ENCODE data around the gene PRMT5. TPM values are rescaled to one million over a fixed set of nuclear protein-coding genes. Genes with fewer than 3 reads are reported as not detected.

Gene PRMT5
- total RNA-seq, 1 donor from 2014 or later: 37.3 TPM

GRCh38 chr14:22908601-22909000 is 20.6 kb downstream of the PRMT5 start:
- DNase-seq: no peak
- Histone ChIP-seq H3K9me3 (no peaks in the 10 kb centered on the region), H3K36me3 (peaks cover 80% of the 10 kb centered on the region), H3K27me3 (ENCODE audit: low read depth) (no peaks in the 10 kb centered on the region), H3K4me3 (no peak overlapping the region), H3K4me1 (peaks cover 11% of the 10 kb centered on the region), H3K27ac (peak overlapping the region; percentile 21)
- ATAC-seq: no peak
- intact Hi-C loops (cut with DNase I): no loop called here
- no peak for TF ChIP-seq CTCF (IDR thresholded peaks at IDR 0.05)

DNA sequence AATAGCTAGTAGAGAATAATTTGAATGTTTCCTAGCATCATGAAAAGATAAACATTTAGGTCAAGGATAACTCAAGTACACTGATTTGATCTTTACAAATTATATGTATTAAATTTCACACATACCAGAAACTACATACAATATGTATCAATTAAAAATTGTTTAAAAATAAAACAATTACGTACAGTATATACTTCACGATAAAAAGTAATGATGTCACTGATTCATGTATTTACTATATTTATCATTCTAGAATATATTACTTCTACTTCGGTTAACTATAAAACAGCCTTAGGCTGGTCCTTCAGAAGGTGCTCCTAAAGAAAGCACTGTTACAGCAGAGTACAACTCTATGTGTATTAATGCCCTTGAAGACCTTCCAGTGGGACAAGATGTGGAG is 21.7 kb downstream of the PRMT5 start:
- no peaks in the 10 kb centered on the region for H3K9me3 ChIP-seq
- DNase-seq (no peak), ATAC-seq (no peak)
- no peak overlapping the region for H3K4me3 ChIP-seq
- H3K27ac ChIP-seq: no peak overlapping the region
- H3K4me1 ChIP-seq: peaks cover 11% of the 10 kb centered on the region
- intact Hi-C loops (cut with DNase I): no loop called here
- no peak for TF ChIP-seq CTCF (IDR thresholded peaks at IDR 0.05)
- no peaks in the 10 kb centered on the region for H3K27me3 ChIP-seq (ENCODE audit: low read depth)
- peaks cover 92% of the 10 kb centered on the region for H3K36me3 ChIP-seq

- TF ChIP-seq CTCF (IDR thresholded peaks at IDR 0.05): no peak
- Histone ChIP-seq H3K9me3 (no peaks in the 10 kb centered on the region), H3K27ac (no peak overlapping the region), H3K4me1 (peaks cover 6% of the 10 kb centered on the region), H3K4me3 (no peak overlapping the region), H3K36me3 (peaks cover 98% of the 10 kb centered on the region), H3K27me3 (ENCODE audit: low read depth) (no peaks in the 10 kb centered on the region)
- intact Hi-C loops (cut with DNase I): no loop called here
- DNase-seq (no peak), ATAC-seq (no peak)
Observed at GRCh38 chr14:22906073-22906472, 23.1 kb downstream of the PRMT5 start.

DNA sequence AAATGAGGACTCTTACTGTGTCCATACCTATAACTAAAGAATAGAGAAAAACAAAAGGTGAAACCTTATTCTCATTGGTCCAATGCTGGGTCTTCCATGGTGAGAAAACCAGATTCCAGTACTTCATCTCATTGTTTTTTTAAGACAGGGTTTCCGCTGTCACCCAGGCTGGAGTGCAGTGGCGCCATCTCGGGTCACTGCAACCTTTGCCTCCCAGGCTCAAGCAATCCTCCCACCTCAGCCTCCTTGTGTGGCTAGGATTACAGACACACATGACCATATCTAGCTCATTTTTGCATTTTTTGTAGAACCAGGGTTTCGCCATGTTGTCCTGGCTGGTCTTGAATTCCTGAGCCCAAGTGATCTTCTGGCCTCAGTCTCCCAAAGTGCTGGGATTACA is 23.5 kb downstream of the PRMT5 start:
- H3K9me3 ChIP-seq: no peaks in the 10 kb centered on the region
- no peak for DNase-seq
- peaks cover 6% of the 10 kb centered on the region for H3K4me1 ChIP-seq
- H3K4me3 ChIP-seq: no peak overlapping the region
- no peak overlapping the region for H3K27ac ChIP-seq
- peaks cover 98% of the 10 kb centered on the region for H3K36me3 ChIP-seq
- ATAC-seq: no peak
- TF ChIP-seq CTCF (IDR thresholded peaks at IDR 0.05): no peak
- intact Hi-C loops (cut with DNase I): no loop called here
- H3K27me3 ChIP-seq (ENCODE audit: low read depth): no peaks in the 10 kb centered on the region

DNA sequence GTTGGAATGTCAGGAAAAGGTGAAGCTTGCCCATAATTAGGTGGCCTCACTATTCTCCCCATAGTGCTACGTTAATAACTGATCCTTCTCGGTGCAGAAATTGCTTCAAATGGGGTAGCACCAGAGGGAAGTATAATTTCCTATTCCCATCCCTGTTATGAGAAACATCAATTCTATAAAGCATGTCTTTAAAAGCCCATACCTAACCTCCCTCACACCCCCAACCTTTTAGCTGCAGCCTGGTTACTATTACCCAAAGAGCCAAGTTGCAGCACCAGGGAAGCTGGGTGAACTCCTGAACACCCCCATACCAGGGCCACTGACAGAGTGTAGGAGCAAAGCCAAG is 25.5 kb downstream of the PRMT5 start:
- H3K36me3 ChIP-seq: peaks cover 93% of the 10 kb centered on the region
- DNase-seq: no peak
- no peak overlapping the region for H3K4me3 ChIP-seq
- H3K27me3 ChIP-seq (ENCODE audit: low read depth): no peaks in the 10 kb centered on the region
- intact Hi-C loops (cut with DNase I): no loop called here
- no peak for TF ChIP-seq CTCF (IDR thresholded peaks at IDR 0.05)
- H3K4me1 ChIP-seq: peaks cover under 1% of the 10 kb centered on the region
- H3K9me3 ChIP-seq: no peaks in the 10 kb centered on the region
- ATAC-seq: no peak
- no peak overlapping the region for H3K27ac ChIP-seq

GRCh38 chr14:22901799-22902198 is 27.4 kb downstream of the PRMT5 start:
- Histone ChIP-seq H3K27me3 (ENCODE audit: low read depth) (no peaks in the 10 kb centered on the region), H3K36me3 (peaks cover 74% of the 10 kb centered on the region), H3K9me3 (no peaks in the 10 kb centered on the region), H3K4me1 (no peaks in the 10 kb centered on the region), H3K4me3 (no peak overlapping the region), H3K27ac (no peak overlapping the region)
- intact Hi-C loops (cut with DNase I): no loop called here
- DNase-seq (no peak), ATAC-seq (no peak)
- no peak for TF ChIP-seq CTCF (IDR thresholded peaks at IDR 0.05)

All from lower lobe of right lung (tissue), 2 donors.